GM18907 (cell line): ENCODE results near the gene GNAL.
A peak's percentile ranks its signal among the peaks of the same experiment; 100 is the strongest.

Experiments
- ATAC-seq: cut with Tn5 transposase; IDR thresholded peaks from one replicate; pipeline ENCODE4 v1.9.1; 2021; ENCODE audit warnings: mild to moderate bottlenecking, moderate library complexity; ENCODE audit not compliant: unreplicated experiment

Gene GNAL

DNA sequence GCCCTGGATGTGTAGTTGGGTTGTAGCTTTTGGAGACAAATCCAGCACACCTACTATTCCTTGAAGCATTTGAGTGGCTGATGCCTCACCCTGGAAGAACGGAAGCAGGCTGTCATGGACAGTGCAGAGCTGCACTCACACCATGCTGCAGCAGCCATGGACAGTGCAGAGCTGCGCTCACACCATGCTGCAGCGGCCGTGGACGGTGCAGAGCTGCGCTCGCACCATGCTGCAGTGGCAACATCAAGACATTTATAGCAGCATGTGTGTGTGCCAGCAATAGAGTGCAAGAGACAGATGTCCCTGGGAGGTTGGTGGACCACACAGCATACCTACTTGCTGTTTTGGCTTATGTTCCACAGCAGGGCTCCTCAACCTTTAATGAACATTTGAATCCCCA lies 30.6 kb downstream of the GNAL start:
- ATAC-seq, result no peak

DNA sequence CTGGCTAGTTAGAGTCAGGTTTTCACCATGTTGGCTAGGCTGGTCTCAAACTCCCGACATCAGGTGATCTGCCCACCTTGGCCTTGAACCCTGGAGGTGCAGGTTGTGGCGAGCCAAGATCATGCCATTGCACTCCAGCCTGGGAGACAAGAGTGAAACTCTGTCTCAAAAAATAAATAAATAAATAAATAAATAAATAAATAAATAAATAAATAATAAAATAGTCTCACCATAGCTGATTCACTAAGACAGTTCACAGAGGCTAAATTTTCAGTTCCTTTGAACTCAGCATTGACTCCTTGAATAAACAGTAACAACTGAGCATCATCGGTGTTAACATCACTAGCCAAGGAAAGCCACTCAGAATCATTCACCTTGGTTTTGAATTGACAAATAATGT lies 32.7 kb downstream of the GNAL start:
- ATAC-seq, result no peak

DNA sequence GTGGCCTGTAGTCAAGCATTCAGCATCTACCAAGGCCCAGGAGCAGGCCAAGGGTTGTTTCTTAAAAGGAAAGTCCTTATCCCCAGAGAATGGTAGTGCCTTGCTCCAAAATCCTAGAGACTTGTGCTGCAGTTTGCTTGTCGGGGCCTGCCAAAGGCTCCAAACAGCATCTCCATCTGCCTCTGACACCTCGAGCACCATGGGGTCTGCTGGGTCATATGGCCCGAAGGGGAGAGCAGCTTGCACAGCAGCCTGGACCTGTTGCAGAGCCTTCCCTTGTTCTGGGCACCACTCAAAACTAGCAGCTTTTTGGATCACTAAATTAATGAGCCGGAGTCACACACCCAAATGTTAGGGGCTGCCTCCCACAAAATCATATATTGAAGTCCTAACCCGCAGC lies 35.7 kb downstream of the GNAL start:
- ATAC-seq, result no peak

DNA sequence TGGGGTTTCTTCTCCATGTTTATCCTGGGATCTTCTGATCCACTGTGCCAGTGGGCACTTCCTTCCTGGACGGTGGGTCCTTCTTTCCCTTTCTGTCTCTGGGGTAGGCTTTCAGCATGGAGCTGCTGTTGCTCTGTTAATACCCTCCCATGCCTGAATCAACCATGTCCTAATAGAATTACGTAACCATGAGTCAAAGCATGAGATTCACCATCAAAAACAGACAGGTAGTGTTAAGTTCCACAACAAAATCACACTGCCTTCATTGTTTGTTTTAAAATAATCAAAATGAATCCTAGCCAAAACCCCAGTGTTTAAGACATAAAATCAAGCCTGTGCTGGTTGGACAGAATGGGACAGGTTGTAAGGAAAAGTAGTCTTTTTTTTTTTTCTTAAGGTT lies 37.5 kb downstream of the GNAL start:
- ATAC-seq, result no peak

DNA sequence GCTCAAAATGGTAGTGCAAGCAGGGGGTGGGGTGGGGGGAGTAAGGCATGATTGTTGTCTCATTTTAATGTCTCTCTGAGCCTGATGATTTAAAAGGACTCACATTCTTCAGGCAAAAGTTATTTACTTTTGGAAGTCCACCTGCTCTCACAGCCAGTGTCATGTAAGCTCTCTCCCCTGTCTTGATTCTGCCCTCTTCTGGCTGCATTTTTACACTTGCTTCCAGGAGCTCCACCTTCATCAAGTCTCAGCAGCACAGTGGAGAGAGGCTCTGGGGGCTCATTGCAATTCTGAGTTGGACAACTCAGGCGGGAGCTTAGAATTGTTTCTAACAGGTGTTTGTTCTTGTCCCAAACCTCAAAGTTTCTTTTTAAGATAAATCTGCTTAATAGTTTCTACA lies 39.2 kb downstream of the GNAL start:
- no peak for ATAC-seq

DNA sequence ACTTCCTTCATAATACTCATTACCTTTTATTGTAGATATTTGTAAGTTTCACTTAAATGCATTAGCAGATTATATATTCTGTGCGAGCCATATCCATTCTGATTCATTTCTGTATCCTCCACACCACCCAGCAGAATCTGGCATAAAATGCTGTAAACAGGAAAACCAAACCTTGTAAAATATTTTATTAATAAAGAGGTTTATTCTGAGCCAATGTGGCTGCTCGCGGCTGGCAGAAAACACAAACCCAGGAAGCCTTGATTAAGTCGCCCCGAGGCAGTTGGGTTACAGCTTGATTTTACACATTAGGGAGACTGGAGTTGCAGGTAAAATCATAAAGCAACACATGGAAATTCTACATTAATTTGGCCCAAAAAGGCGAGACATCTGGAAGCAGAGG lies 40.5 kb downstream of the GNAL start:
- no peak for ATAC-seq

DNA sequence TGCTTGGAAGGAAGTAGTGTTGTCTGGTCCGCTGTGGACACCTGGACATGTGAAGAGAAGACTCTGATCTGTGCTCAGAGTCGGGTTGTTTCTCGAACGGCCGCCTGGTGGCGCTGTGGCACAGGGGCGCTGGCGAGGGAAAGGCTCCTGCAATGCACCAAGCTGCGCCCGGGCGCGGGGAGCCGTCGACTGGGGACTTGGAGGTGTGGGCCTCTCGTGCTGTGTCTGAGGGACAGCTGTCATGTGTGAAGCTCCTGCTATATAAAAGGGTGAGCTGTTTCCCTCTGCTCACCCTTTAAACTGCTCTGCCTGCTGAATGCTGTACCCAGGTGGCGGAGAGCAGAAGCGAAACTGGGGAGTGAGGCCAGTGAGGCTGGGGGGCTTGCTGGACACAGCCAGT lies 44.0 kb downstream of the GNAL start:
- peak; percentile 72 for ATAC-seq

DNA sequence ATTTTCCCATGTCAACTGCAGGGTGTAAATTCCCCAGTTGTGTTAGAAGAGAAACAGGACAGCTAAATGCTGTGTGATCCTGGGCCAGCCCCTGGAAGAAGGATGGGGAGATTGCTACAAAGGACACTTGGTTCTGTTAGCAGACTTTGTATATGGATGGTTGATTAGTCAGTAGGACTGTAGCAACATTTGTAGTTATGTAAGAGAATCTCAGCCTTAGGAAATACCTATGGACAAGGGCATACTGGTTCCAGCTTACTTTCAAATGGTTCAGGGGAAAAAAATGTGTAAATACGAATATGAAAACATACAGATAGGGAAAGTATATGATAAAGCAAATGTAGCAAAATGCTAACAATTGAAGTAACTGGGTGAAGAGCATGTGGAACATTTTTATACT lies 47.6 kb downstream of the GNAL start:
- no peak for ATAC-seq

DNA sequence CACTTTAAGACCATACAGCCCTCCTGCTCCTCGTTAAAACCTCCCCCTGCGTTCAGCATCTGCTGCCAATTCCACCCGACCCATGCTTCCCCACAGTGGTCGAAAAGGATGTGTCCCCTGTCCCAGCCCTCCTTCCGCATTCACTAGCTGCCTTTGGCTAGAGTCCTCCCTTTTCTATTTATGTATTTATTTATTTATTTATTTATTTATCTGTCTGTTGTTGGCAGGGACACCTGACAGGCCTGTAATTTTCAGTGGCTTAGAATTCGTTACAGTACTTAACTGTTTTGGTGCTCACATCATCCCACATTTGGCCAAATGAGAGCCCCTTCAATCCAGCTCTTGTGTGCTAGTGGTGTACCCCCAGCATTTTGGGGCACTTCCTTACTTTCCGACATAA lies 50.8 kb downstream of the GNAL start:
- no peak for ATAC-seq

DNA sequence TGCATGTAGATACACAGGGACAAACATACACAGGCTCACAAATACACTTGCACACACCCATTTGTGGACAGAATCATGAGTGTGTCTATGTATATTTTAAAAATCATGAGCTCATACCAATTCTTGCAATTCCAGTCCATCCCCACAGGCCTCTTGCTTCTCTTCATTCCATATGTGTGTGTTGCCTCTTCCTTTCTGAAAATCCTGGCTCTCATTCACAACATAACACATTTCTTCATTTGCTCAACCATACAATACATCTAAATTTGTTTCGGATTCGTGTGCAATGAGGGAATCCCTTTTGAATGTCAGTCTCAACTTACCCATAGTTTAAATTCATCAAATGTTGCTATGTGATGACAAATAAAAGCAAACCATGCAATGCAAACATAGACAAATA lies 51.4 kb downstream of the GNAL start:
- ATAC-seq, result no peak

DNA sequence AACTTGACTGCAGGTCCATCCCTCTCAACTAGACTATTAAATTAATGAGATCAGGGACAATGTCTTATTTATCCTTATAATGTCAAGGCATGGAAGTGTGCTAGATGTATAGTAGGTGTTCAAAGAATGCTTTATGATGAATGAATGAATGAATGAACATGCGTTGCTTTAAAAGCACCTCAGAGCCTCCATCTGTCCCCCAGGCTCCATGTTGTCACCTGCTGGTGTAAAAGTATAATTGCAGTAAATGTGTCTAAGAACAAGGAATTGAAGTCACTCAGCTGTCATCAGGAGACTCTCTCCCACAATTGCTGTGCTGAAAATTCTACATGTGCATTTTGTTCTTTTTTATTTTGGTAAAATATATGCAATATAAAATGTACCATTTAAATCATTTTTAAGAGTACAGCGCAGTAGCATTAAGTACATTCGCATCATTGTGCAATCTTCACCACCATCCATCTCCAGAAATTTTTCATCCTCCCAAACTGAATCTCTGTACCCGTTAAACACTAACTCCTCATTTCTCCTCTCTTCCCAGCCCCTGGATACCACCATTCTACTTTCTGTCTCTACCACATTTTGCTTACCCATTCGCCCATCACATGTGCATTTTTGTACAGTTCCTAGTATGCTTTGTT lies 52.6 kb downstream of the GNAL start:
- ATAC-seq, result no peak

DNA sequence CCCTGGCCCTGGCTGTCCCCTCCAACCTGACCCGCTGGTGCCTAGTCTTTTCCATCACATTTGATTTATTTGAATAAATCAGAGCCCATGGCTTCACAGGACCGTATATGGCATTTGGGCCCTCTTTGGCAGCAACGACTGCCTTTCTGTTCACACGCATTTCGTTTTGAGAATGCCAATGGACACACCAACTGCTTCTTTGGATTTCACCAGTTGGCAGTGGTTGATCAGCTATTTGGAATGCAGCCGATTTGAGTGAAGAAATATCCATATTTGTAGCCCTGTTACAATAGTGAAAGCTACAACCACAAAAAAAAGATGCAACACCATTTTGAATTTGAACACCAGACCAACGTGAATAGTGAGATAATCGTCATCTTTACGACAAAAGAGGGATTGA lies 56.5 kb downstream of the GNAL start:
- ATAC-seq, result no peak

DNA sequence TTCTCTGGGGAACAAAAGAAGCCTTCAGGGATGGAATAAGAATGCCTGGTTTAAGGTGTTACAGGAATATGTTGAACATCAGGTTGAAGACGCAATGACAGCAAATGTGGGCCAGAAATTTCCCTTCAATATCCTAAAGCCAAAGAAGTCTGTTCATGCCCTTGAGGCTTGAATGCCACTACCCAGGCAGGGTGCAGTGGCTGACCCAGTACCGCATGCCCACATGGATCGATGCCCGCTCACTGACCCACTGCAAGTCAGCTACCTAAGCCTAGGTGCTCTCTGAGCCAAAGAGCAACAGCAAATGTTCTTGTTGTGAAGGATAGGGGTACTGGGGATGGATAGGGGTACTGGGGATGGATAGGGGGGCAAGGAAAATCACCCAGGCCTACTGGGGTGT lies 58.2 kb downstream of the GNAL start:
- ATAC-seq, result no peak

DNA sequence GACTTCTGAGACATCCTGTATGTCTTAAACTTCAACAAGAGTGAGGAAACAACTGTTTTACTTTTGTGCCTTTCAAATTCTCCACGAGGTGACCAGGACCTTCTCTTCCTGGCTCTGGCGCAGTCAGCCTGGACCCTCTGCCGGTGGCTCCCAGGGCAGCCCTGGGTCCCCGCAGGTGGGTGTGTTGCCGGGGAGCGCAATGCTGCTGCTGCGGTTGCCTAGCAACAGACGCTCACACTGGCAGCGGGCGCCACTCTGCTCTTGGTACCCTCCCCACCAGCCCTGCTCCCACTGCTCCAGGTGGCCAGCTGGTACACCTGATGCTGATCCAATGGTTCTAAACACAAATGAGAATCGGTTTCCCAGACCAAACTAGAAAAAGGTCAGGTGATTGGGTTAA lies 58.7 kb downstream of the GNAL start:
- ATAC-seq, result no peak

DNA sequence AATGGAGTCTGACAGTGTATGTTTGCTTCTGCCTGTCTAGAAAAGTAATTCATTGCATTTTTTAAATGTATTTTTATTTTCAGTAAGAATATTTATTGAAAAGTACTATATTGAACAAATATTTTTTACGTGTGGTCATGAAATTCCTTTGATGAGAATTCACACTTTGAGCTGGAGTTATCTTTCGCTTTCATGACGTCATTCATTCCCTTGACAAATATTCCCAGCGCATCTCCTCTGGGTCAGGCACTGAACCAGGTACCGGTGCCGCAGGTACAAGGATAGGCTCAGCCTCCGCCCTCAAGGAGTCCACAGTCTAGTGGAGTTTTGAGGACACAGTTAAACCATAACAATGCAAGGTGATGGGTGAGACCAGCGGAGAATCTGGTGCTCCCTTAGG lies 60.2 kb downstream of the GNAL start:
- no peak for ATAC-seq

DNA sequence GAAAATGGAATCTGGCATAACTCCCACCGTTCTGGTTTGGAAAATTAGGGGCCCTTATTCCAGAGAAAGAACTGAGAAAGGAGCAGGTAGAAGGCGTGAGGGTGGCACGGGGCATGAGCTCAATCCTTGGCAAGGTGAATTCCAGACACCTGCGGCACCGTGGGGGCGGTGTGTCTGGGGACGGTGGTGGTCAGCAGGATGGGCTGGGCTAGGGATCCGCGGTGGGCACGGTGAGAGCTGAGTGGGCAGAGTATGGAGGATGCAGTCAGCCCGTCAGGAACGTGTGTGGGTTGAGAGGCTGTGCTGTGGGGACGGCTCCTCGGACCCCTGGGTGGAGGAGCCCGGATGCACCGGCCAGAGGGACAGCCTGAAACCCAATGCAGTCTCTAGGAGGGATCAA lies 61.1 kb downstream of the GNAL start:
- ATAC-seq, result no peak

DNA sequence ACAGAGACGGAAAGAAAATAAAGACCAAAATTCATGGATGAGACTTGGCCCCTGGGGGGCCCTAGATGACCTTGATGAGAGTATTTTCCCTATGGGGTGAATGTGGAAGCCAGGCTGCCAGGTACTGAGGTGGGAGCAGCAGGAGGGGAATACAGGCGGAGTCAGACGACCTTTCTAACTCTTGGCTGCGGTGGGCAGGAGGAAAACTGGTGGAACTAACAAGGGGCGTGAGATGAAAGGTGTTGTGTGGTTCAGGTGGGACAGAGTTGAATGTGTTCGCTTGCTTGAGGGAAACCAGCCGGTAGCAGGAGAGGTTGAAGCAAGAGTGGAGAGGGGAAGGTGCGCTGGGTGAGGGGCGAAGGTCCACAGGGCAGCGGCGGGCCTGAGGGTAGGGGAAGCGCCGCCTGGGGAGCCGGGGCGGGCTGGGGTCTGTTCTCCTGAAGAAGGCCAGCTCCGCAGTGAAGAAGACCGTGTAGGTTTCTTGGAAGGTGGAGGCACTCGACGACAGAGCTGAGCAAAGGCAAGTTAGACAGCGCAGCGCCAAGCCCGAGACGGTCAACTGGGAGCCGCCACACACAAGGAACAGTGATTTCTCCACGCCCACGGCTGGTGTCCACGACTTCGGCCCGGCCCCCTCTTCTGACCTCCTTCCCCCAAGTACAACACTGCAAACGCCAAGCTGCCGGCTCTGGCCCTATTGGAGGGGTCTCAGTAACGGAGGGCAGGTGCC lies 61.7 kb downstream of the GNAL start:
- no peak for ATAC-seq

DNA sequence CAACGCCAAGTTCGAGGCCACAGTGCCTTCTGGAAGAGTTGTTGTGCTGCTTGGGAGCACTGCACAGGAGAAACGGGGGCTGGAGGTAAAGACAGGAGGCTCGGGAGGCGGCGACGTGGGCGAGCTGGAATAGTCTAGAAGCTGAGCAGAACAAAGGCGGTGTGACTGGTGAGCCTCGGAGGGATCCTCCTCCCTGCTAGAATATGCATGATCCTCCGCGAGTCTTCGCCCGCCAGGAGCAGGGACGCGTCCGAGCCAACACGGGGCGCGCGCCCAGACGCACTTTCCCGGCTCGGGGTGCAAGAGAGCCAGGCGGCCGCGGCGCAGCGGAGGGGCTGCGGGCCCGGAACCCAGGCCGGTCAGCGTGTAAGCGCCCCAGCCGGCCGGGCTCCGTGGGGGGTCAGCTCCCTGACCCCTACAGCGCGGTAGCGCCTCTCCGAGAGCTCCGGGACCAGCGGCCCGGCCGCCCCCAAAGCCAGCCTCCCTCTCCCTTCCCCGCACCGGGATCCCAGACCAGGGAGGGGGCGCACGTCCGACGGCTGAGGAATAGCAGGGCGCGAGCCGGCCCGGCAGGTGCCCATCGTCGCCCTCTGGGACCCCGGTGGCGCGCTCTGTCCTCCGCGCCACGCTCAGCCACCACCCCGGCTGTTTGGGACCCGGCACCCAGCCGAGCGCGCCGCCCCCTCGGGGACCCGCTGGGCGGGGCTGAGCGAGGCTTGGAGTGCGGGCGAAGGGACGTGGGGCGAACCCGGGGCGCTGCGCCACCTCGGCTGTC lies 62.5 kb downstream of the GNAL start:
- no peak for ATAC-seq

DNA sequence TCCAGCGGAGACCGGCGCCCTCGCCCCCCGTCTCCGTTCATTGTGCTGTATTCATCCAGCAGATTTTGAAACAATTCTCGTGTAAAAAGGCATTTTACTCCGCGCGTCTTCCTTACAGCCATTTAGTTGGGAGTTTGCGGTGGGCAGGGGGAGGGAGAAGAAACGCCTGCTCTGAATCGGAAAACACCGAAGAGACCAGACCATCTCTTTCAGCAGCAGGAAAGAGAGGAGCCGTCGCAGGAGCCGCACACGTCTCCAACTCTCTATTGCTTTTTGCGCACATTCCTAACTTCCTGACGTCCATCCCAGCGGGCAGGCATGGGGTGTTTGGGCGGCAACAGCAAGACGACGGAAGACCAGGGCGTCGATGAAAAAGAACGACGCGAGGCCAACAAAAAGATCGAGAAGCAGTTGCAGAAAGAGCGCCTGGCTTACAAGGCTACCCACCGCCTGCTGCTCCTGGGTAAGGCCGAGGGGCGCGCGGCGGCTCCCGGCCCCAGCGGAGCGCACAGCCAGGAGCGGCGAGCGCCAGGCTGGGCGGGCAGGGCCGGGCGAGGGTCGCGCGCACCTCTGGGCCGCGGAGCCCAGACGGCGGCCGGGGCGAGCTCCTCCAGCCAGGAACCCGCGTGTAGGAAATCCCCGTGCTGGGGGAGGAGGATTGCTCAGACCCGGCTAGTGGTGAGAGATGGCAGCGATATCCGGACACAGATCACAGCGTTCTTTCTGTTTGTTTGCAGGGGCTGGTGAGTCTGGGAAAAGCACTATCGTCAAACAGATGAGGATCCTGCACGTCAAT lies 63.2 kb downstream of the GNAL start:
- no peak for ATAC-seq

DNA sequence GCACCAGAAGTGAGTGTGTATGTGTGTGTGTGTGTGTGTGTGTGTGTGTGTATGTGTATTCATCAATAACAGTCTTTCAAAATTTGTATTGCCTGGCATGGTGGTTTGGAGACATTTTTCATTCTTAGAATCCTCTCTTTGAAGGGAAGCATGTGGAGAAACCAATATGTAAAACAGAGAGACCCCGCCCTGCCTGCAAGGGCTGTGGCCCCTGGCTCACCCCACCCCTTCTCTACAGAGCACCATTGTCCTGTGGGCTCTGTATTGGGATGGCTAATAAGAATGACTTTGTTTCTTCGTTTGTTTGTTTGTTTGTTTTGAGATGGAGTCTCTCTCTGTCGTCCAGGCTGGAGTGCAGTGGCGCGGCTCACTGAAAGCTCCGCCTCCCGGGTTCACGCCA lies 65.9 kb downstream of the GNAL start:
- no peak for ATAC-seq

DNA sequence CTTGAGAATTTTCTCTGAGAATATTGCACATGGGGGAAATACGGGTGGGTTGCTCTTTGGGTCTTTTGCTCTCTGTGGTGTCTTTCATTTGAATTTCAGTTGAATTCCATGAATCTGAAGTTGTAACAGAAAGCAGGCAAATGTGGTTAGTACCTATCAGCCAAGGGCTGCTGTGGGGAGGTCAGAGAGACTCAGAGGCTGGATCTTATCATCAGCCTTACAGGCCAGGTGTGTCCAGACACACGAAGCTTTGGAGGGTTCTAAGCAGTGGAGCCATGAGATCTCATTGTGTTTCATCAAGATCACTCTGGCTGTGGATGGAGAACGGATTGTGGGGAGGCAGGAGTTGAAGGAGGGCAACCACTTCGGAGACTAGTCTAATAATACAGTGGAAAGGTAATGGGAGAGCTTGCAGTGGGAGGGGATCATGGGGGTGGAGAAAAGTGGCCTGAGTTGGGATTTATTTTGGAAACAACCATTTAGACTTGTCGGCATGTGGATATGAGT lies 68.1 kb downstream of the GNAL start:
- no peak for ATAC-seq
